ENCODE results near the gene DLGAP1.

DNA sequence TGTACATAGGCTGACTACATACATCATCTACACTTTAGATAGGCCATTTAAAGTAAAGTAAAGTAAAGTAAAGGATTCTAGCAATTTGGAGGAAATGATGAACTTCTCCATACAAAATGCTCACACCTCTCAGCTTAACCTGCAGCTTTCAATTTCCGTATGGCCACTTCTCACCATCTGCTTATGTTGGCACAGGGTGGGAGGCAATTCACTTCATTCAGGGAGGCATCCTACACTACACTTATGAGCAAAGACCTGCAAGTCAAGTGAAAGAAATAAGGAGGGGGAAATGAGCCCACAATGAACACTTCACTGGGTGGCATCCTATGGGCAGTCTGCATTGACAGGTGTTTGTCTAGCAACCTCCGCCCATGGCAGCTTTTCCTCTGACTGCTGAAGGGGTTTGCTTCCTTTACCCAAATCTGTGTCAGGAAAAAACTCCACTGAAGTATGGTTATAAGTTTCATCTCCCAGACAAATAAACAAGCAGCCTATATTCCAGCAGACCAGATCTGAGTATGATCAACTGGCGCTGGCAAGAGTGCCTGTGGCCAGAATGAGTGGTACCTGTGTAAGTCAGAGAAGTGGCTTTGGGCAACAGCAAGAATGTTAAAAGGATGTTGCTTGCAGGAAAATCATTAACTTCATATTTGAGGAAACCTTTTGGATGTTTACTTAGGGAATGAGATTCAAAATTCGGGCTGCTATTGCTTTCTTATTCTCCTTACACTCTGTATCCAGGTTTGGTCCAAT is 556.1 kb downstream of the DLGAP1 start:
- TF ChIP-seq ZNF785 (tag by site-specific recombination; IDR thresholded peaks at IDR 0.05): no peak
- no peak for TF ChIP-seq ZBTB21 (tag by site-specific recombination; IDR thresholded peaks at IDR 0.05)
- TF ChIP-seq, protein P1, sequence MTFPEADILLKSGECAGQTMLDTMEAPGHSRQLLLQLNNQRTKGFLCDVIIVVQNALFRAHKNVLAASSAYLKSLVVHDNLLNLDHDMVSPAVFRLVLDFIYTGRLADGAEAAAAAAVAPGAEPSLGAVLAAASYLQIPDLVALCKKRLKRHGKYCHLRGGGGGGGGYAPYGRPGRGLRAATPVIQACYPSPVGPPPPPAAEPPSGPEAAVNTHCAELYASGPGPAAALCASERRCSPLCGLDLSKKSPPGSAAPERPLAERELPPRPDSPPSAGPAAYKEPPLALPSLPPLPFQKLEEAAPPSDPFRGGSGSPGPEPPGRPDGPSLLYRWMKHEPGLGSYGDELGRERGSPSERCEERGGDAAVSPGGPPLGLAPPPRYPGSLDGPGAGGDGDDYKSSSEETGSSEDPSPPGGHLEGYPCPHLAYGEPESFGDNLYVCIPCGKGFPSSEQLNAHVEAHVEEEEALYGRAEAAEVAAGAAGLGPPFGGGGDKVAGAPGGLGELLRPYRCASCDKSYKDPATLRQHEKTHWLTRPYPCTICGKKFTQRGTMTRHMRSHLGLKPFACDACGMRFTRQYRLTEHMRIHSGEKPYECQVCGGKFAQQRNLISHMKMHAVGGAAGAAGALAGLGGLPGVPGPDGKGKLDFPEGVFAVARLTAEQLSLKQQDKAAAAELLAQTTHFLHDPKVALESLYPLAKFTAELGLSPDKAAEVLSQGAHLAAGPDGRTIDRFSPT (tag by site-specific recombination; IDR thresholded peaks at IDR 0.05): no peak
- TF ChIP-seq, protein P2, sequence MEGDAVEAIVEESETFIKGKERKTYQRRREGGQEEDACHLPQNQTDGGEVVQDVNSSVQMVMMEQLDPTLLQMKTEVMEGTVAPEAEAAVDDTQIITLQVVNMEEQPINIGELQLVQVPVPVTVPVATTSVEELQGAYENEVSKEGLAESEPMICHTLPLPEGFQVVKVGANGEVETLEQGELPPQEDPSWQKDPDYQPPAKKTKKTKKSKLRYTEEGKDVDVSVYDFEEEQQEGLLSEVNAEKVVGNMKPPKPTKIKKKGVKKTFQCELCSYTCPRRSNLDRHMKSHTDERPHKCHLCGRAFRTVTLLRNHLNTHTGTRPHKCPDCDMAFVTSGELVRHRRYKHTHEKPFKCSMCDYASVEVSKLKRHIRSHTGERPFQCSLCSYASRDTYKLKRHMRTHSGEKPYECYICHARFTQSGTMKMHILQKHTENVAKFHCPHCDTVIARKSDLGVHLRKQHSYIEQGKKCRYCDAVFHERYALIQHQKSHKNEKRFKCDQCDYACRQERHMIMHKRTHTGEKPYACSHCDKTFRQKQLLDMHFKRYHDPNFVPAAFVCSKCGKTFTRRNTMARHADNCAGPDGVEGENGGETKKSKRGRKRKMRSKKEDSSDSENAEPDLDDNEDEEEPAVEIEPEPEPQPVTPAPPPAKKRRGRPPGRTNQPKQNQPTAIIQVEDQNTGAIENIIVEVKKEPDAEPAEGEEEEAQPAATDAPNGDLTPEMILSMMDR (tag by site-specific recombination; IDR thresholded peaks at IDR 0.05): no peak
- TF ChIP-seq KLF10 (tag by site-specific recombination; IDR thresholded peaks at IDR 0.05): no peak
- no peak for TF ChIP-seq ZNF37A (tag by site-specific recombination; IDR thresholded peaks at IDR 0.05)
- TF ChIP-seq, protein P3, sequence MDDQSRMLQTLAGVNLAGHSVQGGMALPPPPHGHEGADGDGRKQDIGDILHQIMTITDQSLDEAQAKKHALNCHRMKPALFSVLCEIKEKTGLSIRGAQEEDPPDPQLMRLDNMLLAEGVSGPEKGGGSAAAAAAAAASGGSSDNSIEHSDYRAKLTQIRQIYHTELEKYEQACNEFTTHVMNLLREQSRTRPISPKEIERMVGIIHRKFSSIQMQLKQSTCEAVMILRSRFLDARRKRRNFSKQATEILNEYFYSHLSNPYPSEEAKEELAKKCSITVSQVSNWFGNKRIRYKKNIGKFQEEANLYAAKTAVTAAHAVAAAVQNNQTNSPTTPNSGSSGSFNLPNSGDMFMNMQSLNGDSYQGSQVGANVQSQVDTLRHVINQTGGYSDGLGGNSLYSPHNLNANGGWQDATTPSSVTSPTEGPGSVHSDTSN (CRISPR knock-in tag; IDR thresholded peaks at IDR 0.05): no peak
- TF ChIP-seq, protein P4, sequence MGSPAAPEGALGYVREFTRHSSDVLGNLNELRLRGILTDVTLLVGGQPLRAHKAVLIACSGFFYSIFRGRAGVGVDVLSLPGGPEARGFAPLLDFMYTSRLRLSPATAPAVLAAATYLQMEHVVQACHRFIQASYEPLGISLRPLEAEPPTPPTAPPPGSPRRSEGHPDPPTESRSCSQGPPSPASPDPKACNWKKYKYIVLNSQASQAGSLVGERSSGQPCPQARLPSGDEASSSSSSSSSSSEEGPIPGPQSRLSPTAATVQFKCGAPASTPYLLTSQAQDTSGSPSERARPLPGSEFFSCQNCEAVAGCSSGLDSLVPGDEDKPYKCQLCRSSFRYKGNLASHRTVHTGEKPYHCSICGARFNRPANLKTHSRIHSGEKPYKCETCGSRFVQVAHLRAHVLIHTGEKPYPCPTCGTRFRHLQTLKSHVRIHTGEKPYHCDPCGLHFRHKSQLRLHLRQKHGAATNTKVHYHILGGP (tag by site-specific recombination; IDR thresholded peaks at IDR 0.05): no peak
- TF ChIP-seq ZNF184 (tag by site-specific recombination; IDR thresholded peaks at IDR 0.05): no peak
- TF ChIP-seq, protein P5, sequence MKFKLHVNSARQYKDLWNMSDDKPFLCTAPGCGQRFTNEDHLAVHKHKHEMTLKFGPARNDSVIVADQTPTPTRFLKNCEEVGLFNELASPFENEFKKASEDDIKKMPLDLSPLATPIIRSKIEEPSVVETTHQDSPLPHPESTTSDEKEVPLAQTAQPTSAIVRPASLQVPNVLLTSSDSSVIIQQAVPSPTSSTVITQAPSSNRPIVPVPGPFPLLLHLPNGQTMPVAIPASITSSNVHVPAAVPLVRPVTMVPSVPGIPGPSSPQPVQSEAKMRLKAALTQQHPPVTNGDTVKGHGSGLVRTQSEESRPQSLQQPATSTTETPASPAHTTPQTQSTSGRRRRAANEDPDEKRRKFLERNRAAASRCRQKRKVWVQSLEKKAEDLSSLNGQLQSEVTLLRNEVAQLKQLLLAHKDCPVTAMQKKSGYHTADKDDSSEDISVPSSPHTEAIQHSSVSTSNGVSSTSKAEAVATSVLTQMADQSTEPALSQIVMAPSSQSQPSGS (tag by site-specific recombination; IDR thresholded peaks at IDR 0.05; ENCODE audit: low read depth): no peak
- TF ChIP-seq ZFP41 (tag by site-specific recombination; IDR thresholded peaks at IDR 0.05; ENCODE audit: borderline replicate concordance): no peak
- TF ChIP-seq HOXA7 (CRISPR knock-in tag; IDR thresholded peaks at IDR 0.05; ENCODE audit: borderline replicate concordance): no peak
